ENCODE results near the gene PGC. TPM values are rescaled to one million over a fixed set of nuclear protein-coding genes. Genes with fewer than 3 reads are reported as not detected.
A peak's percentile ranks its signal among the peaks of the same experiment; 100 is the strongest.

The PGC gene
- total RNA-seq, result not detected

GRCh38 chr6:41747256-41748101 is at the start of gene PGC:
TSS of gene PGC (minus strand) at chr6:41747397. CDS start at chr6:41747334, 63 bp downstream.
- ATAC-seq (no peak), DNase-seq (no peak)
- Mint-ChIP-seq H3K4me3 (no peak within 1 kb of the TSS), H3K9me3 (ENCODE audit: low read depth) (no peaks in the 10 kb centered on the region), H3K27ac (no peak within 1 kb of the TSS), H3K27me3 (peaks cover 4% of the 10 kb centered on the region), H3K36me3 (no peaks in the 10 kb centered on the region), H3K4me1 (no peaks in the 10 kb centered on the region)
- CTCF ChIA-PET, result no interaction called here

GRCh38 chr6:41796474-41796873 is 49.3 kb upstream of the PGC start:
- CTCF ChIA-PET, result interaction anchor here (0.7 to 18.9 kb wide), 4 partner anchors 10 to 250 kb away, joined by 3 to 340 read pairs (median 17); partner anchors contain the start of genes BYSL, MED20, TAF8 and TOMM6
- peak overlapping the region; percentile 58 for H3K27ac Mint-ChIP-seq
- H3K27me3 Mint-ChIP-seq, result no peaks in the 10 kb centered on the region
- ATAC-seq, result peak; percentile 51
- H3K9me3 Mint-ChIP-seq (ENCODE audit: low read depth), result no peaks in the 10 kb centered on the region
- H3K4me1 Mint-ChIP-seq, result peaks cover 26% of the 10 kb centered on the region
- H3K4me3 Mint-ChIP-seq, result no peak overlapping the region
- no peak for DNase-seq
- H3K36me3 Mint-ChIP-seq, result peaks cover 15% of the 10 kb centered on the region

- H3K4me1 Mint-ChIP-seq, result peaks cover 38% of the 10 kb centered on the region
- no peak for ATAC-seq
- no peak overlapping the region for H3K4me3 Mint-ChIP-seq
- DNase-seq, result no peak
- H3K9me3 Mint-ChIP-seq (ENCODE audit: low read depth), result no peaks in the 10 kb centered on the region
- peaks cover 33% of the 10 kb centered on the region for H3K36me3 Mint-ChIP-seq
- CTCF ChIA-PET, result interaction anchor here (0.9 to 18.9 kb wide), 4 partner anchors 9 to 254 kb away, joined by 3 to 340 read pairs (median 6); partner anchors contain the start of genes BYSL, MED20 and TAF8
- H3K27ac Mint-ChIP-seq, result no peak overlapping the region
- no peaks in the 10 kb centered on the region for H3K27me3 Mint-ChIP-seq
Observed at GRCh38 chr6:41791984-41792383, 44.8 kb upstream of the PGC start.

- no peak overlapping the region for H3K27ac Mint-ChIP-seq
- no peaks in the 10 kb centered on the region for H3K27me3 Mint-ChIP-seq
- no peak for ATAC-seq
- H3K36me3 Mint-ChIP-seq, result peaks cover 33% of the 10 kb centered on the region
- H3K4me3 Mint-ChIP-seq, result no peak overlapping the region
- CTCF ChIA-PET, result interaction anchor here (0.8 to 18.9 kb wide), 5 partner anchors 10 to 255 kb away, joined by 3 to 340 read pairs (median 4); partner anchors contain the start of genes BYSL, MED20 and TAF8
- H3K4me1 Mint-ChIP-seq, result peaks cover 33% of the 10 kb centered on the region
- no peaks in the 10 kb centered on the region for H3K9me3 Mint-ChIP-seq (ENCODE audit: low read depth)
- DNase-seq, result no peak
Observed at GRCh38 chr6:41791305-41791704, 44.1 kb upstream of the PGC start.

GRCh38 chr6:41790045-41790444 is 42.8 kb upstream of the PGC start:
- Mint-ChIP-seq H3K4me1 (peaks cover 25% of the 10 kb centered on the region), H3K27ac (no peak overlapping the region), H3K4me3 (no peak overlapping the region), H3K9me3 (ENCODE audit: low read depth) (no peaks in the 10 kb centered on the region), H3K27me3 (no peaks in the 10 kb centered on the region), H3K36me3 (peaks cover 31% of the 10 kb centered on the region)
- CTCF ChIA-PET, result interaction anchor here (0.7 to 18.9 kb wide), 5 partner anchors 9 to 256 kb away, joined by 3 to 340 read pairs (median 3); partner anchors contain the start of gene TAF8
- ATAC-seq (no peak), DNase-seq (no peak)

GRCh38 chr6:41789390-41789724 is 42.2 kb upstream of the PGC start:
- no peaks in the 10 kb centered on the region for H3K9me3 Mint-ChIP-seq (ENCODE audit: low read depth)
- CTCF ChIA-PET, result interaction anchor here (0.7 to 18.9 kb wide), 6 partner anchors 12 to 425 kb away, joined by 3 to 340 read pairs (median 6); partner anchors contain the start of gene TAF8
- peak overlapping the region; percentile 71 for H3K27ac Mint-ChIP-seq
- H3K27me3 Mint-ChIP-seq, result peaks cover 3% of the 10 kb centered on the region
- H3K36me3 Mint-ChIP-seq, result peaks cover 29% of the 10 kb centered on the region
- H3K4me3 Mint-ChIP-seq, result peak overlapping the region; percentile 68
- ATAC-seq, result no peak
- no peak for DNase-seq
- peaks cover 22% of the 10 kb centered on the region for H3K4me1 Mint-ChIP-seq

- DNase-seq (peak; percentile 97), ATAC-seq (peak; percentile 87)
- Mint-ChIP-seq H3K4me1 (peaks cover 22% of the 10 kb centered on the region), H3K36me3 (peaks cover 27% of the 10 kb centered on the region), H3K27ac (peak within 1 kb of the TSS; percentile 97), H3K4me3 (peak within 1 kb of the TSS; percentile 97), H3K27me3 (peaks cover 9% of the 10 kb centered on the region), H3K9me3 (ENCODE audit: low read depth) (no peaks in the 10 kb centered on the region)
- CTCF ChIA-PET, result interaction anchor here (0.9 to 18.9 kb wide), 42 partner anchors 10 to 776 kb away, joined by 3 to 340 read pairs (median 6); partner anchors contain the start of genes BYSL, CCND3, MED20 and MRPS10
Observed at GRCh38 chr6:41787219-41787917, 40.2 kb upstream of the PGC start, which contains the start of gene TOMM6. TSS of gene TOMM6 (plus strand) at chr6:41787694. CDS start at chr6:41787698, 4 bp downstream.

GRCh38 chr6:41786451-41787218 is 39.4 kb upstream of the PGC start:
- peak overlapping the region; percentile 97 for H3K27ac Mint-ChIP-seq
- ATAC-seq (peak; percentile 77), DNase-seq (peak; percentile 90)
- peak overlapping the region; percentile 97 for H3K4me3 Mint-ChIP-seq
- H3K27me3 Mint-ChIP-seq, result peaks cover 12% of the 10 kb centered on the region
- CTCF ChIA-PET, result interaction anchor here (0.5 to 18.9 kb wide), 42 partner anchors 10 to 777 kb away, joined by 3 to 340 read pairs (median 5); partner anchors contain the start of genes BYSL, CCND3, MED20 and MRPS10
- H3K36me3 Mint-ChIP-seq, result peaks cover 22% of the 10 kb centered on the region
- H3K9me3 Mint-ChIP-seq (ENCODE audit: low read depth), result no peaks in the 10 kb centered on the region
- H3K4me1 Mint-ChIP-seq, result peaks cover 23% of the 10 kb centered on the region

- DNase-seq (no peak), ATAC-seq (no peak)
- peak overlapping the region; percentile 97 for H3K4me3 Mint-ChIP-seq
- no peaks in the 10 kb centered on the region for H3K9me3 Mint-ChIP-seq (ENCODE audit: low read depth)
- peaks cover 30% of the 10 kb centered on the region for H3K4me1 Mint-ChIP-seq
- H3K27me3 Mint-ChIP-seq, result peaks cover 19% of the 10 kb centered on the region
- H3K36me3 Mint-ChIP-seq, result peaks cover 18% of the 10 kb centered on the region
- CTCF ChIA-PET, result interaction anchor here (0.5 to 18.9 kb wide), 26 partner anchors 9 to 762 kb away, joined by 3 to 340 read pairs (median 8); partner anchors contain the start of genes BYSL, CCND3, MED20 and MRPS10
- H3K27ac Mint-ChIP-seq, result peak overlapping the region; percentile 97
Observed at GRCh38 chr6:41785689-41786450, 38.7 kb upstream of the PGC start.

- H3K9me3 Mint-ChIP-seq (ENCODE audit: low read depth), result no peaks in the 10 kb centered on the region
- peaks cover 30% of the 10 kb centered on the region for H3K4me1 Mint-ChIP-seq
- peaks cover 19% of the 10 kb centered on the region for H3K27me3 Mint-ChIP-seq
- peaks cover 15% of the 10 kb centered on the region for H3K36me3 Mint-ChIP-seq
- CTCF ChIA-PET, result interaction anchor here (0.8 to 18.9 kb wide), 13 partner anchors 8 to 432 kb away, joined by 3 to 340 read pairs (median 12); partner anchors contain the start of genes BYSL, MED20, MRPS10 and TAF8
- no peak for DNase-seq
- ATAC-seq, result no peak
- H3K4me3 Mint-ChIP-seq, result no peak overlapping the region
- no peak overlapping the region for H3K27ac Mint-ChIP-seq
Observed at GRCh38 chr6:41785254-41785653, 38.1 kb upstream of the PGC start.

- no peak overlapping the region for H3K27ac Mint-ChIP-seq
- no peaks in the 10 kb centered on the region for H3K9me3 Mint-ChIP-seq (ENCODE audit: low read depth)
- peaks cover 19% of the 10 kb centered on the region for H3K27me3 Mint-ChIP-seq
- H3K4me3 Mint-ChIP-seq, result no peak overlapping the region
- ATAC-seq, result no peak
- peaks cover 10% of the 10 kb centered on the region for H3K36me3 Mint-ChIP-seq
- CTCF ChIA-PET, result interaction anchor here (1.3 to 18.9 kb wide), 6 partner anchors 51 to 319 kb away, joined by 3 to 340 read pairs (median 20); partner anchors contain the start of genes BYSL, MED20, TAF8 and TFEB
- H3K4me1 Mint-ChIP-seq, result peaks cover 27% of the 10 kb centered on the region
- no peak for DNase-seq
Observed at GRCh38 chr6:41784581-41785171, 37.5 kb upstream of the PGC start.

All from activated CD8-positive, alpha-beta memory T cell treated with anti-CD3 and anti-CD28 coated beads, Interleukin-2, amount 10 ng/mL, durations not matched to agents 7 days and 5 days (primary cell).